HG02610 (cell line): ENCODE data around the gene ANKRD1.

Experiments used
- ATAC-seq: cut with Tn5 transposase; IDR thresholded peaks from one replicate; pipeline ENCODE4 v1.9.1; 2021; ENCODE audit warnings: mild to moderate bottlenecking, moderate library complexity; ENCODE audit not compliant: unreplicated experiment

ANKRD1 gene

DNA sequence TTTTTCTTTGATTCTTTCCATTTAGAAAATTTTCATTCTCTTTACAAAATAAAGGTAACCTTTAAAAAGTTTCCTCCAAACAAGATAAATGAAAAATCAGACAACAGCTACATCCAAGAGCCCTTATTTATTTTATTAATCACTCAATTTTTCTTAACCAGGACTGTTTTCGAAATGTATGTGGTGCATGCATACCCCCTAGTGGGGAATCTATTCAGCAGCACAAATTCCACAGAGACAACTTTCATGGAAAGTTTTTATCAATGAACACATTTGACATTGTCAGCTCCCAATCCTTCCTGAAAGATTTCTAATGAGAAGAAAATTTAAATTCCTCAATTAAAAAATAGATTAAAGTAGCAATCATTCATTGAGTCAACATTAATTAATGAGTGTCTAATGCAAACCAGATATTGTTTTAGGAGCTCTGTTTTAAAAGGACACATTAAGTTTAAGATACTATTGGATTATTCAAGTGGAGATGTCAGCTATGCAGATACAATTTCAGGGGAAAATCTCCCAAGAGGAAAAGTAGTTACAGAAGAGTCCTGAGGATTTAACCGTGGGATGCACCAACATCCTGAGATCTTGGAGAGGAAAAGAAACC, 57.9 kb downstream of the ANKRD1 start:
- ATAC-seq = no peak
